ENCODE results near the gene PITHD1.

The PITHD1 gene

DNA sequence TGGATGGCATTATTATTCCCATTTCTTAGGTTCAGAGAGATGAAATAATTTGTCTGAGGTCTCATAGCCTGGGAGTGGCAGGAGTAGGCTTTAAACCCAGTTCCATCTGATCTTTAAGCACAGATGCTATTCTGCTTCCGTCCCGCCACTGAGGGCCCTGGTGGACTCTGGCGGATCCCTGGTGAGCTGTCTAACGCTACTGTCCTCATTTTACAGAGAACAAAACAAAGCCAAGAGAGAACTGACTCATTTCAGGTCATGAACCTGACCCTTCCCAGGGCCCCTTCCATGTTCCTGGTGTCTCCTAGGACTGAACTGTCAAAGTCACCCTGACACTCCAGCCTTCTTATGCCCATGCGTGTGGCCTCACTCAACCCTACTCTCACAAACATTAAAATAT, 25.5 kb downstream of the PITHD1 start:
- TF ChIP-seq SPI1 (IDR thresholded peaks at IDR 0.05; ENCODE audit: low read depth, low read length) (no peak), POLR2AphosphoS5 (IDR thresholded peaks at IDR 0.05; ENCODE audit: low read depth, low read length) (no peak), TAF1 (IDR thresholded peaks at IDR 0.05; ENCODE audit: low read depth, low read length) (no peak), POU2F2 (IDR thresholded peaks at IDR 0.05; ENCODE audit: low read depth, low read length) (no peak), POLR2A (IDR thresholded peaks at IDR 0.05; ENCODE audit: low read depth, low read length) (no peak), PAX5 (IDR thresholded peaks at IDR 0.05; ENCODE audit: insufficient read depth, low read length, severe bottlenecking) (no peak)
- FAIRE-seq (no peak), DNase-seq (ENCODE audit: insufficient read length, low spot score) (no peak)

DNA sequence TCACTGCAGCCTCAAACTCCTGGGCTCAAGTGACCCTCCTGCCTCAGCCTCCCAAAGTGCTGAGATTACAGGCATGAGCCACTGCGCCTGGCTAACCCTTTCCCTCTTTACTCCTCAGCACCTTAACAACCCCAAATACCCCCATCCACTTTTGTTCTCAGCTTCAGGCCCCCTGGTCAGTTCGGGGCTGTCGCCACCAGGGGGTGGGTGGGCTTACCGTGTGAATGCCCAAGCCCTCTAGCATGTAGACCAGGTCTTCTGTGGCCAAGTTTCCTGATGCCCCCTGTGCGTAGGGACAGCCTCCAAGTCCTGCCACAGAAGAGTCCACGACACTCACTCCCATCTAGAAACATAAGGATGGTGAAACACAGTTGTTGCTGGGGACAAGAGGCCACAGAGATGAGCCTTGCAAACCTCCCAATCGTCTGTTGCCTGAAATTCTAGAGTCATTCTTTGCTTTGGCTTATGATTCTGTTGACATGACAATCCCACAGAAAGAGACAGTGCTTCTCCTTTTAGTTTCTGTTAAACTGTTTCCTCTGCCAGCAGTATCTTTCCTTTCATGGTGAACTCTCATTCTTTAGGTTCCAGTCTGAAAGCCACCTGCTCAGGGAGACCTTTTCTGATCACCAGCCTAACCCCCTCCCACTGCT, 26.1 kb downstream of the PITHD1 start:
- FAIRE-seq = no peak
- TF ChIP-seq PAX5 (IDR thresholded peaks at IDR 0.05; ENCODE audit: insufficient read depth, low read length, severe bottlenecking) = no peak
- no peak for TF ChIP-seq POU2F2 (IDR thresholded peaks at IDR 0.05; ENCODE audit: low read depth, low read length)
- TF ChIP-seq SPI1 (IDR thresholded peaks at IDR 0.05; ENCODE audit: low read depth, low read length) = no peak
- no peak for TF ChIP-seq POLR2AphosphoS5 (IDR thresholded peaks at IDR 0.05; ENCODE audit: low read depth, low read length)
- DNase-seq (ENCODE audit: insufficient read length, low spot score) = no peak

DNA sequence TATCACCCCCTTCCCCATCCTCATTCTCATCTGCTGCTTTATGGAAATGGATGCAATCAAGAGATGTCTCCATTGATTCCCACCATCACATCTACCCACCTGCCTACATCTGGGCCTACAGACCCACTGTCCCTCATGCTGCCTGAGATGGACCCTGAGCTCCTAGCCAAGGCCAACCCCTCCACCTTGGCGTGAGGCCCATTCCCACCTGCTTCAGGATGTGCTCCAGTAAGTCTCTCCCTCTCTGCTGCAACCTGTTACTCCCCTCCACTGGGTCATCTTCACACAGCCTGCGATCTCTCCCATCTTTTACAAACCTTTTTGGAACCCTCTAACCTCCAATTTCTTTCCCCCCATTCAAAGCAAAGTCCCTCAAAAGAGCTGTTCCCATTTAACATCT, 26.8 kb downstream of the PITHD1 start:
- no peak for FAIRE-seq
- TF ChIP-seq PAX5 (IDR thresholded peaks at IDR 0.05; ENCODE audit: insufficient read depth, low read length, severe bottlenecking) (no peak), TAF1 (IDR thresholded peaks at IDR 0.05; ENCODE audit: low read depth, low read length) (no peak), POLR2AphosphoS5 (IDR thresholded peaks at IDR 0.05; ENCODE audit: low read depth, low read length) (no peak)

DNA sequence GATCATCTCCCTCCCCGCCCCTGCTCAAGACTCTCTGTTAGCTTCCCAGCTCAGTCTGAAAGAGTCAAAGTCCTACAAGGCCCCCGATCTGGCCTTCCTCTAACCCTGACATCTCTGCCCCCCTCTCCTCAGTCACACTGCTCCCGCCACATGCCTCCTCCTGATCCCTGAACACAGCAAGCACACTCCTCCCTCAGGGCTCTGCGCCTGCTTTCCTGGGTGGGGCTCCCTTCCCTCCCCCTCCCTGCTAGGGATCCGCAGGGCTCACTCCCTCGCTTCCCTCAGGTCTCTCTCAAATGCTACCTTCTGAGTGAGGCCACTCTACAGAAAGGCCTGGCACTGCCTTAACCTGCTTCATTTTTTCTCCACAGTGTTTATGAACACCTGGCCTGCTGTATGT, 28.1 kb downstream of the PITHD1 start:
- FAIRE-seq (no peak), DNase-seq (ENCODE audit: insufficient read length, low spot score) (no peak)
- TF ChIP-seq POLR2AphosphoS5 (IDR thresholded peaks at IDR 0.05; ENCODE audit: low read depth, low read length) = no peak
- TF ChIP-seq POLR2A (IDR thresholded peaks at IDR 0.05; ENCODE audit: low read depth, low read length) = no peak
- TF ChIP-seq SPI1 (IDR thresholded peaks at IDR 0.05; ENCODE audit: low read depth, low read length) = no peak
- no peak for TF ChIP-seq PAX5 (IDR thresholded peaks at IDR 0.05; ENCODE audit: insufficient read depth, low read length, severe bottlenecking)
- TF ChIP-seq POU2F2 (IDR thresholded peaks at IDR 0.05; ENCODE audit: low read depth, low read length) = no peak
- no peak for TF ChIP-seq TAF1 (IDR thresholded peaks at IDR 0.05; ENCODE audit: low read depth, low read length)

More for the DNA sequence above, 26.8 kb downstream of the PITHD1 start:
- no peak for DNase-seq (ENCODE audit: insufficient read length, low spot score)

DNA sequence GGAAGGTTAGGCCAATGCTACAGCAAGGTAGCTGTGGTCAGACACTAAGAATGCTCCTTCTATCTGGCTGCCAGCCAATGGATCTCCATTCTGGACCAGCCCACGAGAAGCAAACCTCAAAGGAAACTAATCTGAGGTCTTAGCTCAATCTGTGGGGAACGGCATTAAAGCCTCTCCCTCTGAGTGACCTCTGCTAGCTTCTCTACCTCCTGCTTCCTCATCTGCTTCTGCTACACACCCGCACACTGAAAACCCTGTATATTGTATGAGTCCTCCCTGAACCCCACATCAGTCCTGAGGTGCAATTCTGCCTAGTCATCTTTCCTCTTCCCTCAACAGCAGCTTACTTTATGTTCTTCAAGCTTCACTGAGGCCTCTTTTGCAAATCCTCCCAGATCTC, 29.2 kb downstream of the PITHD1 start:
- TF ChIP-seq POU2F2 (IDR thresholded peaks at IDR 0.05; ENCODE audit: low read depth, low read length) (no peak), SPI1 (IDR thresholded peaks at IDR 0.05; ENCODE audit: low read depth, low read length) (no peak), PAX5 (IDR thresholded peaks at IDR 0.05; ENCODE audit: insufficient read depth, low read length, severe bottlenecking) (no peak), TAF1 (IDR thresholded peaks at IDR 0.05; ENCODE audit: low read depth, low read length) (no peak), POLR2A (IDR thresholded peaks at IDR 0.05; ENCODE audit: low read depth, low read length) (no peak), POLR2AphosphoS5 (IDR thresholded peaks at IDR 0.05; ENCODE audit: low read depth, low read length) (no peak)
- FAIRE-seq (no peak), DNase-seq (ENCODE audit: insufficient read length, low spot score) (no peak)

DNA sequence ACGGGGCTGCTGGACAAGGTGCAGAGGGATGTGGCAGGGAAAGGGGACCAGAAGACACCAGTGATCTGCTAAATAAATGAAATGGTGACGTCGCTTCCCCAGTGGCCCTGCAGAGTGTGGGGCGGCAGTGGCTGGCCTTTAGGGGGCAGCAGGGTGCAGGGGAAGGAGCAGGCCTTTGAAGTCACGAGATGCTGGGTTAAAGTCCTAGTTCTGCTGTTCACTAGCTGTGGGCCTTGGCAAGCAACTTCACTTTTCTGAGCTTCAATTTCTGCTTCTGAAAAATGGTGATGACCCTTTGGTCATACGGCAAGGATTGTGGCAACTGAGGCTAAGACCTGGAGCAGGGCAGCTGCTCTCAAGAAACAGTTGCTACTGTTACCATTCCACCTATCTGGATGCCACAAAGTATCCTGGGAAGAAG, 31.5 kb downstream of the PITHD1 start:
- TF ChIP-seq PAX5 (IDR thresholded peaks at IDR 0.05; ENCODE audit: insufficient read depth, low read length, severe bottlenecking) (no peak), SPI1 (IDR thresholded peaks at IDR 0.05; ENCODE audit: low read depth, low read length) (no peak), POU2F2 (IDR thresholded peaks at IDR 0.05; ENCODE audit: low read depth, low read length) (no peak)
- DNase-seq (ENCODE audit: insufficient read length, low spot score) = peak; percentile 77
- peak; percentile 88 for FAIRE-seq

DNA sequence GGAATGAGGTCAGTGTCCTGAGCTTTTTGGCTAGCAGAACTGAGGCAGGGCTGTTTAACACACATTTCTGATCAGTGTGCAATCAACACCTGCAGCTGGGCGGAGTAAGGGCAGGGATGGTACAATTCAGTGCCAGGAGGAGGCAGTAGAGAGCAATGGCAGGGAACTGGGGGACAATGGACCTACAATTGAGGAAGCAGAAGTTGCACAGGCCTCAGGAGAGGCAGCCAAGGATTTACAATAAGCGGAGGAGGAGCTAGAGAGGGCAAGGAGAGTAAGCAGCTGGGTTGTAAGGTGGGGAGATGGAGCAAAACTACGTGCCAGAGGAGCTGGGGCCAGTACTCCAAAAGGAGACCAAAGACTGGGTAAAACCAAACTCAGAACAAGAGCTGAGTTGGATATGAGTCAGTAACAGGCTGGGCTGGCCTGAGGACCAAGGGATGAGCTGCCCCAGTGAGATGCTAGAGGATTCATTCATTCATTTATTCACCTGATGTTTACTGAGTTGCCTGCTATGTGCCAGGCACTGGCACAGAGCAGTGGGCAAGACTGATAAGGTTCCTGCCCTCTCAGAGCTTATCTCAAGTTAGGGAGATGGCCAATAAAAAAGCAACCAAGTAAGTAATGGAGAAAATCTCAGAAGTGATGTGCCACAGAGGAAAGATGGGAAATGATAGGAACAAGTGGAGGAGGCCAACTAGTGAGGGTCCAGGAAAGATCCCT, 32.8 kb downstream of the PITHD1 start:
- peak; percentile 99 for FAIRE-seq
- TF ChIP-seq POU2F2 (IDR thresholded peaks at IDR 0.05; ENCODE audit: low read depth, low read length) = no peak
- no peak for TF ChIP-seq POLR2AphosphoS5 (IDR thresholded peaks at IDR 0.05; ENCODE audit: low read depth, low read length)
- TF ChIP-seq SPI1 (IDR thresholded peaks at IDR 0.05; ENCODE audit: low read depth, low read length) = peak; percentile 46; the same call in 1 of the 2 replicates
- DNase-seq (ENCODE audit: insufficient read length, low spot score) = no peak

DNA sequence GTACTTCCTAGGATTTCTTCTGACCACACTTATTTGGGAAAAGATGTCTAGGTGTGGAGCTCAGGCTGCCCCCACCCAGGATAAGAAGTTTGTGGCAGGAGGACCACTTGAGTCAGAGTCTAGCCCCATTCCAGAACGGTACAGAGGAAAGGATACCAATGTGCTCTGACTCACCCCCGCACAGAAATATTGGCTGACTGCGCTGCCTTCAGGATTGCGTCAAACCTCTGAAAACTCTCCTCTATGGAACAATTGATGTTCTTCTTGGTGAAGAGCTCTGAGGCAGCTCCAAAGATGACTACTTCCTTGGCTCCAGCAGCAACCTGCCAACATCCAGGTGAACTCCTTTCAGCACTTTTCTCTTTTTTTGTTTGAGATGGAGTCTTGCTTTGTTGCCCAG, 35.8 kb downstream of the PITHD1 start:
- TF ChIP-seq POLR2A (IDR thresholded peaks at IDR 0.05; ENCODE audit: low read depth, low read length) = no peak
- no peak for TF ChIP-seq SPI1 (IDR thresholded peaks at IDR 0.05; ENCODE audit: low read depth, low read length)
- TF ChIP-seq POLR2AphosphoS5 (IDR thresholded peaks at IDR 0.05; ENCODE audit: low read depth, low read length) = no peak
- no peak for TF ChIP-seq TAF1 (IDR thresholded peaks at IDR 0.05; ENCODE audit: low read depth, low read length)
- no peak for TF ChIP-seq POU2F2 (IDR thresholded peaks at IDR 0.05; ENCODE audit: low read depth, low read length)
- no peak for TF ChIP-seq PAX5 (IDR thresholded peaks at IDR 0.05; ENCODE audit: insufficient read depth, low read length, severe bottlenecking)
- DNase-seq (ENCODE audit: insufficient read length, low spot score) = no peak
- no peak for FAIRE-seq

DNA sequence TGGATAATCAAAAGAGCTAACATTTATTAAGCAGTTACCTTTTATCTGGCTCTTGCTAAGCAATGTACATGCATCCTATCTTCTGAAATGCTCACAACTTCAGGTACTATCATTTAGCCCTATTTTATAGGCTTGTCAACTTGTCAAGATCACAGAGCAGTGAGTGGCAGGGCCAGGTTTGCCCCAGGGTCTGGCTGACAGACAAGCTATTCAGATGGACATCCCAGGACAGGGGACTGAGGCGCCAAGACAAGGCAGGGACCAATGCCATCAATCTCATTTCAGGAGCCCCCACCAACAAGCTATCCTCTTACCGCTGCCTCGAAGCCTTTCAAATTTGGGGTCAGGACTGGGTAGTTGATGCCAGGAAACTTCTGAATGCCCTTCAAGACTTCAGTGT, 38.1 kb downstream of the PITHD1 start:
- FAIRE-seq = no peak
- TF ChIP-seq POLR2AphosphoS5 (IDR thresholded peaks at IDR 0.05; ENCODE audit: low read depth, low read length) = no peak
- no peak for DNase-seq (ENCODE audit: insufficient read length, low spot score)

DNA sequence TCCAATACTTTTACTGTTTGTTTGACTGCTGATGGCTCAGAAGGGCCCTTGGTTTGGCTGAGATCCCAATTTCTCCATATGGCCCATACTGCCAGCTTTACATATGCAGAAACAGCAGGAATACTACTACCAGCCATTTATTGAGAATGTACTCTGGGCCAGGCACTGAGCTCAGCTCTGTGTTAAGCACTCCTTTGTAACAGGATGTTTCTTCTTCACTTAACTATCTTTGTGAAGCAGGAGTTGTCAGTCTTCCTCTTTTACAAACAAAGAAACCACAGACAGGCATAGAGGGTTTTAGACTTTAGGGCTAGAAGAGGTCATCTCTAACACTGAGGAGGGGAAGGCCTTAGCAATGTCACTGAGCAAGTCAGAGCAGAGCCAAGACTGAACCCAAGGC, 38.7 kb downstream of the PITHD1 start:
- DNase-seq (ENCODE audit: insufficient read length, low spot score) (no peak), FAIRE-seq (no peak)
- TF ChIP-seq SPI1 (IDR thresholded peaks at IDR 0.05; ENCODE audit: low read depth, low read length) (no peak), POLR2A (IDR thresholded peaks at IDR 0.05; ENCODE audit: low read depth, low read length) (no peak), POU2F2 (IDR thresholded peaks at IDR 0.05; ENCODE audit: low read depth, low read length) (no peak), PAX5 (IDR thresholded peaks at IDR 0.05; ENCODE audit: insufficient read depth, low read length, severe bottlenecking) (no peak), POLR2AphosphoS5 (IDR thresholded peaks at IDR 0.05; ENCODE audit: low read depth, low read length) (no peak), TAF1 (IDR thresholded peaks at IDR 0.05; ENCODE audit: low read depth, low read length) (no peak)
